ENCODE results near the gene PC. TPM values are rescaled to one million over a fixed set of nuclear protein-coding genes. Genes with fewer than 3 reads are reported as not detected.
A peak's percentile ranks its signal among the peaks of the same experiment; 100 is the strongest.

PC gene
- total and polyA plus RNA-seq, 9 of the 15 experiments (the other 6 are each of a cell fraction or from before 2014, with no cell fraction given): 0.94 to 38.0 (median 8.7) TPM

- TF ChIP-seq HCFC1 (IDR thresholded peaks at IDR 0.05; ENCODE audit: low read depth, low read length): no peak
- no peak for TF ChIP-seq GTF2E2 (tag; IDR thresholded peaks at IDR 0.05)
- peak; percentile 70 for TF ChIP-seq ARID1B (IDR thresholded peaks at IDR 0.05)
- no peak for TF ChIP-seq ELK3 (CRISPR knock-in tag; IDR thresholded peaks at IDR 0.05)
- peak; percentile 14; the same call in 1 of the 2 replicates for TF ChIP-seq EHMT2 (IDR thresholded peaks at IDR 0.05)
- no peak for TF ChIP-seq PRDM10 (IDR thresholded peaks at IDR 0.05; ENCODE audit: partially characterized antibody)
- TF ChIP-seq ZMIZ1 (IDR thresholded peaks at IDR 0.05; ENCODE audit: low read depth in 2 of 2, low read length in 2 of 2): no peak
- TF ChIP-seq HMBOX1 (IDR thresholded peaks at IDR 0.05): no peak
- TF ChIP-seq KDM2B (CRISPR knock-in tag; IDR thresholded peaks at IDR 0.05): no peak
- no peak for TF ChIP-seq DEAF1 (CRISPR knock-in tag; IDR thresholded peaks at IDR 0.05)
- no peak for TF ChIP-seq MYNN (IDR thresholded peaks at IDR 0.05)
- no peak for TF ChIP-seq MYNN (CRISPR knock-in tag; IDR thresholded peaks at IDR 0.05)
- TF ChIP-seq ESRRB (CRISPR knock-in tag; IDR thresholded peaks at IDR 0.05; ENCODE audit: borderline replicate concordance): no peak
- 0 out of 2 replicates have a peak, but pooled peaks have one; percentile 22 for TF ChIP-seq MTA3 (IDR thresholded peaks at IDR 0.05; ENCODE audit: borderline replicate concordance)
- TF ChIP-seq EP300 (IDR thresholded peaks at IDR 0.05; ENCODE audit: low read length): no peak
- TF ChIP-seq BRCA1 (IDR thresholded peaks at IDR 0.05): no peak
- TF ChIP-seq BRCA1 (CRISPR knock-in tag; IDR thresholded peaks at IDR 0.05): no peak
- TF ChIP-seq NFIX (CRISPR knock-in tag; IDR thresholded peaks at IDR 0.05; ENCODE audit: low read depth): no peak
Measured at GRCh38 chr11:66970807-66971442, 12.7 kb upstream of the PC start (continued).
